Subcutaneous adipose tissue (tissue), 4 donors: ENCODE results near the gene PCDHGA1. TPM values are rescaled to one million over a fixed set of nuclear protein-coding genes. Genes with fewer than 3 reads are reported as not detected.

Source experiments
- total RNA-seq, 4 donors: library from RNA; depleted of rRNA; stranded (reverse); fragments of >200 nt; gene quantifications; one replicate each; pipeline ENCODE4 v1.1.0, GENCODE V29; 2016
- TF ChIP-seq, protein P1 (sequence below): fragments of 450-650 bp; IDR thresholded peaks from one replicate; pipeline ENCODE4 v1.5.1; 2016; ENCODE audit warnings: low read depth, mild to moderate bottlenecking, control low read depth, antibody characterized with exemption, moderate library complexity

PCDHGA1 gene
- total RNA-seq, 4 donors from 2014 or later = under 0.01 to 0.38 (median 0.33) TPM

DNA sequence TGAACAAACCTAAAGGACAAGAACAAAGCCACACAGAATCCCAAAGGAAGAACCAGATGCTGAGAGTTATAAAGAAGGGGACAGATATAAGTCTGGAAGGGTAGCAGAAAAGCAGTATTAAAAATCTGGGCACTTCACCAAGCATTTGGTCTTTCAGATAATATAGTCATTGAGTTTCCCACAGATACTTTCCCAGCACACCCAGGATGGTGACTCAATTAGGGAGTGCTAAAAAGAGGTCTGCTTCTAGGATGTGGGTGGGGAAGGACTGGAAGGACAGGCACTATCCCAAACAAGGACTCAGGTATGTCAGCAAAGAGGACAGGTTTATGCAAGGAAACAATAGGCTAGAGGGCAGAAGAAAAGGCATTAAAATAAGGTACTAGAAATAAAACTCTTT, 229.1 kb downstream of the PCDHGA1 start:
- TF ChIP-seq, protein P1, sequence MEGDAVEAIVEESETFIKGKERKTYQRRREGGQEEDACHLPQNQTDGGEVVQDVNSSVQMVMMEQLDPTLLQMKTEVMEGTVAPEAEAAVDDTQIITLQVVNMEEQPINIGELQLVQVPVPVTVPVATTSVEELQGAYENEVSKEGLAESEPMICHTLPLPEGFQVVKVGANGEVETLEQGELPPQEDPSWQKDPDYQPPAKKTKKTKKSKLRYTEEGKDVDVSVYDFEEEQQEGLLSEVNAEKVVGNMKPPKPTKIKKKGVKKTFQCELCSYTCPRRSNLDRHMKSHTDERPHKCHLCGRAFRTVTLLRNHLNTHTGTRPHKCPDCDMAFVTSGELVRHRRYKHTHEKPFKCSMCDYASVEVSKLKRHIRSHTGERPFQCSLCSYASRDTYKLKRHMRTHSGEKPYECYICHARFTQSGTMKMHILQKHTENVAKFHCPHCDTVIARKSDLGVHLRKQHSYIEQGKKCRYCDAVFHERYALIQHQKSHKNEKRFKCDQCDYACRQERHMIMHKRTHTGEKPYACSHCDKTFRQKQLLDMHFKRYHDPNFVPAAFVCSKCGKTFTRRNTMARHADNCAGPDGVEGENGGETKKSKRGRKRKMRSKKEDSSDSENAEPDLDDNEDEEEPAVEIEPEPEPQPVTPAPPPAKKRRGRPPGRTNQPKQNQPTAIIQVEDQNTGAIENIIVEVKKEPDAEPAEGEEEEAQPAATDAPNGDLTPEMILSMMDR = no peak

DNA sequence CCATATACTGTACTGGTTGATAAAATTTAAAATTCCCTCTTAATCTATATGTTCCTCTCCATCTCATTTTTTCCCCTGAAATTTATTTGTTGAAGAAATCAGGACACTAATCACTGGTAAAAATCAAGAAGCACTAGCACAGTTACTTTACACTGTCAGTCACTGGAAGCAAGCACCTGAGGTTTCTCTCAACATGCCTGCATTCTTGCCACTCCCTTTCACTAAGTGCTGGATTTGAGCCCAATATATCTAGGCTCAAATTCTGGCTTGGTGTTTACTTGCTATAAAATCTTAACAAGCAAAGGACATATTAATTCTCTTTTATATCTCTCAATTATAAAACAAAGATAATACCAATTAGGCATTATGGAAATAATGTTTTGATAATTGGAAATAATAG, 229.8 kb downstream of the PCDHGA1 start:
- TF ChIP-seq, protein P1 = no peak

DNA sequence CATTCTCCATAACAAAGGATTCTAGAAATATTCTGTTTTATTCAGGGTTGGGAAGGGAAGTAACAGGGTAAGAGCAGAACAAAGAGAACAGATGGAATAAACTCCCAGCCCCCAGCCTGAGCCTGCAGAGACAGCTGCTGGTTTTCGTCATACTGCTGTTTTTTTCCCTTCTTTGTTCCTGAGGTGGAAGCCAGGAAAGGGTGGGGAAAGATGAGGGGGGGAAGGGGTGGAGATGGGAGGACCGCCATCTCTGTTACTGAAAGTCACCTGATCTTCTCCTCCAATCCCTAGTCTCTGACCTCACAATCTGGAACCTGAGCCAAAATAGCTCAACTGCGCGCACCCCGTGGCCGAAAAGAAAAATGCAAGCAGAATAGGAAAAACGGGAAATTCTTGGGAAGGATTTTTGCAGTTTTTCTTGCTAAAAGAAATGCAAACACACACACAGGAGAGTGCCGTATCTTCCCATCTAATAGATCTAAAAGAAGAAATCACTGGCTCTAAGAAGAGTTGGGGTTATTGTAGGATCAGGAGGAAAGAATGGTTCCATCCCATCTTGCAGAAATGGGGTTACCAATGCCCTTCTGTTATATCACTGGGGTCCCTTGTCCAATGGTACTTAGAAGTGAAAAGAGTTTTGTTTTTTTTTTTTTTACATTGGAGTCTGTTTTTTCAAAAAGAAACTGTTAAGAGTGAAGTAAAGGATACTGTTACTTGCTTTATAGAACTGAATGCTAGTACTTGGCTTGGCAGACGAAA, 230.6 kb downstream of the PCDHGA1 start:
- TF ChIP-seq, protein P1 = no peak

Other genes starting within 250 kb of the PCDHGA1 start
- 1 to 10 TPM; 1.8 to 3.2 (median 2.1) TPM for gene PCDHB2, start 235.9 kb upstream of the PCDHGA1 start, total RNA-seq
- gene PCDHB3, start 230.0 kb upstream of the PCDHGA1 start, total RNA-seq = 1 to 10 TPM in 3 of 4 donors, under 1 TPM in 1; 0.85 to 3.8 (median 2.4) TPM
- gene PCDHB4, start 208.7 kb upstream of the PCDHGA1 start, total RNA-seq = 1 to 10 TPM; 2.0 to 7.0 (median 4.1) TPM
- gene PCDHB5, start 195.3 kb upstream of the PCDHGA1 start, total RNA-seq = 1 to 10 TPM in 2 of 4 donors, under 1 TPM in 2; 0.33 to 3.4 (median 1.6) TPM
- 1 to 10 TPM in 1 of 4 donors, under 1 TPM in 2, not detected in 1; 0.85 to 1.3 (median 0.94) TPM for gene PCDHB6, start 180.5 kb upstream of the PCDHGA1 start, total RNA-seq
- 1 to 10 TPM in 3 of 4 donors, under 1 TPM in 1; 0.49 to 1.5 (median 1.3) TPM for gene PCDHB7, start 157.9 kb upstream of the PCDHGA1 start, total RNA-seq
- gene PCDHB8, start 152.7 kb upstream of the PCDHGA1 start, total RNA-seq = 1 to 10 TPM in 1 of 4 donors, under 1 TPM in 3; 0.38 to 1.1 (median 0.67) TPM
- gene PCDHB16, start 148.1 kb upstream of the PCDHGA1 start, total RNA-seq = 1 to 10 TPM; 2.2 to 4.9 (median 2.7) TPM
- gene PCDHB9, start 143.4 kb upstream of the PCDHGA1 start, total RNA-seq = 1 to 10 TPM; 1.0 to 2.4 (median 2.1) TPM
- gene PCDHB10, start 138.2 kb upstream of the PCDHGA1 start, total RNA-seq = 1 to 10 TPM; 2.4 to 4.7 (median 2.4) TPM
- 1 to 10 TPM; 1.4 to 3.5 (median 2.1) TPM for gene PCDHB11, start 130.9 kb upstream of the PCDHGA1 start, total RNA-seq
- gene PCDHB12, start 121.8 kb upstream of the PCDHGA1 start, total RNA-seq = 1 to 10 TPM; 1.0 to 3.1 (median 2.3) TPM
- gene PCDHB13, start 116.6 kb upstream of the PCDHGA1 start, total RNA-seq = 1 to 10 TPM; 1.9 to 3.8 (median 2.8) TPM
- gene PCDHB14, start 107.2 kb upstream of the PCDHGA1 start, total RNA-seq = 1 to 10 TPM; 1.8 to 3.8 (median 2.1) TPM
- 1 to 10 TPM in 2 of 4 donors, under 1 TPM in 2; 0.34 to 1.9 (median 0.96) TPM for gene PCDHB15, start 85.1 kb upstream of the PCDHGA1 start, total RNA-seq
- gene SLC25A2, start 26.5 kb upstream of the PCDHGA1 start, total RNA-seq = 1 to 10 TPM in 2 of 4 donors, under 1 TPM in 2; 0.85 to 2.3 (median 1.0) TPM
- gene TAF7, start 9.7 kb upstream of the PCDHGA1 start, total RNA-seq = 10 to 100 TPM; 41.1 to 77.9 (median 50.1) TPM
- 1 to 10 TPM; 2.3 to 6.5 (median 2.6) TPM for gene PCDHGA2, start 8.2 kb downstream of the PCDHGA1 start, total RNA-seq
- 1 to 10 TPM; 1.8 to 3.6 (median 2.4) TPM for gene PCDHGA3, start 13.3 kb downstream of the PCDHGA1 start, total RNA-seq
- gene PCDHGB1, start 19.6 kb downstream of the PCDHGA1 start, total RNA-seq = 1 to 10 TPM in 3 of 4 donors, under 1 TPM in 1; 0.75 to 2.3 (median 1.5) TPM
- 1 to 10 TPM; 2.7 to 4.0 (median 3.5) TPM for gene PCDHGA4, start 24.5 kb downstream of the PCDHGA1 start, total RNA-seq
- 1 to 10 TPM; 2.1 to 5.3 (median 3.8) TPM for gene PCDHGB2, start 29.5 kb downstream of the PCDHGA1 start, total RNA-seq
- 1 to 10 TPM; 2.7 to 5.8 (median 3.3) TPM for gene PCDHGA5, start 33.6 kb downstream of the PCDHGA1 start, total RNA-seq
- gene PCDHGB3, start 39.7 kb downstream of the PCDHGA1 start, total RNA-seq = 1 to 10 TPM; 1.5 to 4.4 (median 1.9) TPM
- gene PCDHGA6, start 43.4 kb downstream of the PCDHGA1 start, total RNA-seq = 1 to 10 TPM; 3.1 to 6.2 (median 3.4) TPM
- gene PCDHGA7, start 52.2 kb downstream of the PCDHGA1 start, total RNA-seq = 1 to 10 TPM; 1.8 to 5.1 (median 3.7) TPM
- 1 to 10 TPM; 2.3 to 4.1 (median 3.1) TPM for gene PCDHGB4, start 57.2 kb downstream of the PCDHGA1 start, total RNA-seq
- gene PCDHGA8, start 62.1 kb downstream of the PCDHGA1 start, total RNA-seq = 1 to 10 TPM; 1.5 to 2.8 (median 1.5) TPM
- 1 to 10 TPM; 5.3 to 7.0 (median 6.7) TPM for gene PCDHGB5, start 67.4 kb downstream of the PCDHGA1 start, total RNA-seq
- gene PCDHGA9, start 72.3 kb downstream of the PCDHGA1 start, total RNA-seq = 1 to 10 TPM; 4.1 to 8.3 (median 5.6) TPM
- gene PCDHGB6, start 77.5 kb downstream of the PCDHGA1 start, total RNA-seq = 1 to 10 TPM; 4.6 to 7.7 (median 5.8) TPM
- gene PCDHGA10, start 82.5 kb downstream of the PCDHGA1 start, total RNA-seq = 1 to 10 TPM; 4.4 to 6.0 (median 4.6) TPM
- 10 to 100 TPM in 1 of 4 donors, 1 to 10 TPM in 3; 7.2 to 10.4 (median 8.2) TPM for gene PCDHGB7, start 87.2 kb downstream of the PCDHGA1 start, total RNA-seq
- 1 to 10 TPM; 3.4 to 6.2 (median 4.2) TPM for gene PCDHGA11, start 90.5 kb downstream of the PCDHGA1 start, total RNA-seq
- 1 to 10 TPM; 3.8 to 9.2 (median 5.7) TPM for gene PCDHGA12, start 100.0 kb downstream of the PCDHGA1 start, total RNA-seq
- gene PCDHGC3, start 145.5 kb downstream of the PCDHGA1 start, total RNA-seq = 10 to 100 TPM; 16.5 to 35.4 (median 30.4) TPM
- 10 to 100 TPM in 1 of 4 donors, 1 to 10 TPM in 3; 1.0 to 10.9 (median 1.9) TPM for gene PCDHGC4, start 154.5 kb downstream of the PCDHGA1 start, total RNA-seq
- gene PCDHGC5, start 158.6 kb downstream of the PCDHGA1 start, total RNA-seq = 1 to 10 TPM in 2 of 4 donors, under 1 TPM in 2; 0.82 to 1.8 (median 1.2) TPM